HG03520 (cell line): Measurements from ENCODE around the gene BSPRY.
"Not testable (repeated sequence)": the region's sequence is repeated elsewhere in the genome, so short reads cannot be mapped to it uniquely, and the experiment has no call there.

Experiments
- ATAC-seq: cut with Tn5 transposase; IDR thresholded peaks from one replicate; pipeline ENCODE4 v1.9.1; 2021; ENCODE audit warnings: mild to moderate bottlenecking, moderate library complexity; ENCODE audit not compliant: unreplicated experiment

Gene BSPRY

DNA sequence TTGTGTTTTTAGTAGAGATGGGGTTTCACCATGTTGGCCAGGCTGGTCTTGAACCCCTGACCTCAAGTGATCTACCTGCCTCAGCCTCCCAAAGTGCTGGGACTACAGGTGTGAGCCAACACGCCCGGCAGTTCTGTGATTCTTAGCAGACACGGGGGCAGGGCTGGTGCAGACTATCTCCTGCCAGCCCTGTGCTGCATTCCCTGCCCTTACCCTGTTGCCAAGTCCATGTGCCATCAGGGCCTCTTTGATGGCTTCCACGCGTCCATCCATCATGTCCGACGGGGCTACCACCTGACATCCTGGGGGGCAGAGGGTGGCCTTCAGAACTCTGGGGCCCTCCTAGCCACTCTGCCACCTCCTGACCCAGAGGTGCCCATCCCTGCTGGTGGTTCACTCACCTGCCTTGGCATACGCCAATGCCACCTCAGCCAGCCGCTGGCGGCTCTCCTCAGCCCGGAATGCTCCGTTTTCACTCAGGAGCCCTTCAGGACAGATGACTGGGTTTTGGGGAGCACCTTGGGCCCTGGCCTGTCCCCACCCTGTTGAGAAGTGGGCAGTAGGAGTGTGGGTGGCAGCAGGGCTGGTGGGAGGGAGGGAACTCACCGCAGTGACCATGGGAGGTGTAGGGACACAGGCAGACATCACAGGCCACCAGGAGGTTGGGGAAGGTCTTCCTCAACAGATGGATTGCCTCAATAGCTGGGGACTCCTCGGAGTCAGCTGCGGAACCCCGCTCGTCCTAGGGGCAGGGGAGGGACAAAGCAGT, 41.0 kb downstream of the BSPRY start:
- ATAC-seq = no peak

DNA sequence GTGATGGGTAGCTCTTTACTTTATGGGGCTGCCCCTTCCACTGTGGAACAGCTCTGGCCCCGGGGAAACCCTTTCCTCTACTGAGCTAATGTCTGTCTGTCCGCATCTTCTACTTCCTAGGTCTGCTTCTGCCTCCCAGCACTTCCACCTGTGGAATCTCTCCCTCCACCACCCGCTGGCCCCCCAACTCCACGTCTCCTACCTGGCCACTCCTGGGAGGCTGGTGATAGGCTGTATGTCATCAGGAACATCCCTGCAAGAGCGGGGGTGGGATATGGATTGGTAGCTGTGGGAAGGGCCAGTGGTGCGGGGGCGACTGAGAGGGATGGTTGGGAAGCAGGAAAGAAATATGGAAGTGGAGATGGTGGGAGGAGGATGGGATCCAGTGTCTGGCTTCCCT, 42.6 kb downstream of the BSPRY start:
- no peak for ATAC-seq

DNA sequence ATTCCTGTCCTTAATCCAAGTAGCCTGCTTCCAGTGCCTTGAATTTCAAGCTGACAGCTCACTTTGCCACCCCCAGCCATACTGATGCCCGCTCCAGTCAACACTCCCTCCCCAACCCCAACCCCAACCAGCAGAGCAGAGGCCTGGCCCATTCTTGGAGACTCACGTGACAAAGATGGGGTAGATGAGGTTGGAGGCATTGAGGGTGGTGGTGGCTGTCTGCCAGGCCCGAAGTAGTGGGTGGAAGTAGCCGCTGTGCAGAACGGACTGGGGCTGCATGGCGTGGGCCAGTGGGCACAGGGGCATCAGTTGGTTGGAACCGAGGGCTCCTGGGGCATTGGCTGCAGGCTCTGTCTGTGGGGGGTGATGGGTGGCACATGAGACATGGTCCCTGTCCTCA, 43.9 kb downstream of the BSPRY start:
- no peak for ATAC-seq

DNA sequence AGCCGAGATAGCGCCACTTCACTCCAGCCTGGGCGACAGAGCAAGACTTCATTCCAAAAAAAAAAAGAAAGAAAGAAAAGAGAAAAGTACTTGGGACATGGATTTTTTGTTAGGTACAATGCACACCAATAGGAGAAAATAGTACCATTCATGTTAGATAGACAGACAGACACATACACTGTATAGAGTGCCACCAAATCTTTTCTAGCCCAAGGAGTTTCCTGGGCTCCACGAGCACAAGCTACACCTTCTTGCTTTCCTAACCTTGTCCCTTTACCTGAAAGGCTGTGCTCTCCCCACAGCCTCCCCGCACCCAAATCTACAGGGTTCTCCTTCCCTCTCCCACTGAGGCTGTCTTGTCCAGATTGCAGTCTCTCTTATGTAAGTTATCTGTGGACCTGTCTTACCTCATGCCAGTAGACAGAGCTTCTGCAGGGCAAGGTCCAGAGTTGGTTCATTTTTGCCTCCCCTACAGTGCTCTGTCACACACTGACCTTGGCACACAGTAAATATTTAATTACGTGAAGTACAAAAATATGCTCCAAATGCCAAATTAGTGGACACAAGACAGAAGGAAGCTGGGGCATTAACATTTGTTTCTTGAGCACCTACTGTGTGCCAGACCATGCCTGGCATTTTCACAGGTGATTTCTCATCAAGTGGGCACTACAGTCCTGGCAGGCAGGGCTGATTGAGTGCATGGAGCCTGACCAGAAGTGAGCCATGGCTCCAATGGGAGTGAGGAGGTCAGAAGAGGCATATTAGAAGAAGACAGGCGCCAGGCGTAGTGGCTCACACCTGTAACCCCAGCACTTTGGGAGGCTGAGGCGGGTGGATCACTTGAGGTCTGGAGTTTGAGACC, 45.9 kb downstream of the BSPRY start:
- no peak for ATAC-seq

DNA sequence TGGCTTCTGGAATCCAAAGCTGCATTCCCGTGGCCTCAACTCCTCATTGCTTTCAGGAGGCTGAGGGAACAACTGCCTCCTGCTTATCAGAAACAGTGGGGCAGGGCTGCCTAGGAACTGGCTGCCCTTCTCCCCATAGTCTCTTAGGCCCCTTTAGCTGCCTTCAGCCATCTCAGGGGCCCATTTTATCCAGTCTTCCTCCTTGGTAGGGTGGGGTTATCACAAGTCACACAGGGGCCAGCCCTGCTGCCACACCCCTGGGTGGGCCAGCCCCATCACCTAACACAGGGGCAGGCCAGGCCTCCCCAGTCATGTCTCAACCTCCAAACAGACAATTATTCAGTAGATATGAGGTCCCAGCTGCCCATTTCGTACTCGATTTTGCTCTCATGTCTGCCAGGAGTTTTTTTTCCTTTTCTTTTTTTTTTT, 47.9 kb downstream of the BSPRY start:
- no peak for ATAC-seq

DNA sequence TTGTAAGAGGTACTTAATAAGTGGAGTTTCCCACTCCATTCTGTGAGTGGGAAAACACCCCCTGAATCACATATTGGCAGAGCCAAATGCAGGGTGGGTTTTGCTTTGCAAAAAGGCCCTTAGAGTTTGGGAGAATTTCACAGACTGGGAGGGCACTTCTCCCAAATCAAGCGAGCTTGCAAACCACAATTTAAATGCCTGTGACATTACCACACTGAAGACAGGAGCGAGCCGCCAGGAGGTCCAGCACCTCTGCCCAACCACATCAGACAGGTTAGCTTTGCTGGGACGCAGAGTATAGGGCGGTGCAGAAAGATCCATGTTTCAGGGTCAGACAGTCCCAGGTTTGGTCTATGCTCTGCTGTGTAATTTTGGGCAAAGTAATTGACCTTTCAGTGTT, 49.5 kb downstream of the BSPRY start:
- ATAC-seq = no peak

DNA sequence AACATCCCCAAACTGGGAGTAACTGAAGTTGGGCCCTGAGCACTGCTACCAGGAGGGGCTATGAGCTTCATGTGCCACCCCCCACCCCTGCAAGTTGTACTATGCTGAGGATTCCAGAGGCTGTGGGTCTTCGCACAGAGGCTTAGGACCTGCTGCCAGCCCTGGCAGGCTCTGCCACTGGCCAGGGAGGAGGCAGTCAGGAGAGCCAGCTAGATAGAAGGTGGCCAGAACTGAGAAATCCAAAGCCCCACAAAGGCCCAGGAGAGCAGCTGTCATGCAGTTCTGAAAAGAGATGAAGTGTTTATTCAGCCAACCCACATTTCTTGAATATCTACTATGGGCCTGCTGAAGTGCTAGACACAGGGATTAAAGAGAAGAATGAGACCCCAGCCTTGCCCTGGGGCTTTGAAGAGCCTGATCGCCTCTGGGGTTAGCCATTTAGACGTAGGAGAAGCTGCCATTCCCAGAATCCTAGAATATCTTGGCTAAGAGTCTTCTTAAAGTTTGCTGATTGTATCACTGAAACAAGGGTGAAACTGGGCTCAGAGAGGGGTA, 50.4 kb downstream of the BSPRY start:
- ATAC-seq = no peak

DNA sequence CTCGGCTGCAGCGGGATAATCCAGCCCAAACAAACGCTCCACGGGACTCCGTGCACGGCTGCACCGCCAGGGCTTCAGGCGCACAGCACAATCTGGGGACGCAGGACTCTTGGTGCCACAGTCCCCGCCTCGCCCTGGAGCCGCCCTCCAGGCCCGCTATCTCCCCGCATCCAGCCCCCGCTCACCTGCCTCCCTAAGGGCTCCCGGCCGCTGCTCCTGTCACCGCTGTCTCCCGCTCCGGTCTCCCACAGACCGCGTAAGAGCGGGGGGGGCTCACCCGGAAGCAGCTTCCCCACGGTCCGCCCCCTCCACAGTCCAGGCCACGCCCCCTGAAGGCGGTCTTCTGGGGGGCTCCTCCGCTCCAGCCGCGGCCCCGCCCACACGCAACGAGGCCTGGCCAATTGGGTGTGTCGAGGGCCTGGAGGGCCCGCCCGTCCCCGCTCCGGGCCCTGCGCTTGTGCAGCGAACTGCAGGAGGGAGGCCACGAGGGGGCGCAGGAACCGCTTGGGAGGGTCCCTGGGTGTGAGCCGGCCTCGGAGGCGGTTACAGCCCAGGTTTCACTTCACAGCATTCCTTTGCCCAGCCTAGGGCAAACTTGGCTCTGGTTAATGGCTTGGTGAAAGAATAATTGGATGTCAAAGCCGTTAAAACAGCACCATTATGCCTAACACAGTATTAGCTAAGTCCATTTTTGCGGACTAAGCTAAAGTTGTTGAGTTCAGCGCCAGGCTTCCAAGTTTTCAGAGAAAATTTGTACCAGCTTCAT, 51.9 kb downstream of the BSPRY start, which contains the start of gene ALAD:
Gene ALAD, minus strand, starts transcription at position 258 of the 766 bp plus-strand sequence. CDS start 7,725 bp downstream, outside the sequence.
- ATAC-seq = peak; percentile 98

DNA sequence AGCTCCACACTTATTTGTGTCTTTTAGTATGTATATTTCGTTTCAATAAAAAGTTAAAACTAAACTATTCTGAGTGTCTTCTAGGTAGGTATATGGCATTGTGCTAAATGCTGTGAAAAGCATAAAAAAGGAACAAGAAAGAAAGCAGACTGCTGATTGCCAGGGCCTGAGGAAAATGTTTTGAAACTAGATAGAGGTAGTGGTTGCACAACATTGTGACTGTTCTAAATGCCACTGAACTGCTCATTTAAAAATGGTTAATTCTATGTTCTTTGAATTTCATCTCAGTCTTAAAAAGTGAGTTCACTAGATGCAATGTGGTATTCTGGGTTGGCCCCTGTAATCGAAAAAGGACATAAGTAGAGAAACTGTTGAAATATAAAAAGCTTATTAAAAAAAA, 54.3 kb downstream of the BSPRY start:
- no peak for ATAC-seq

DNA sequence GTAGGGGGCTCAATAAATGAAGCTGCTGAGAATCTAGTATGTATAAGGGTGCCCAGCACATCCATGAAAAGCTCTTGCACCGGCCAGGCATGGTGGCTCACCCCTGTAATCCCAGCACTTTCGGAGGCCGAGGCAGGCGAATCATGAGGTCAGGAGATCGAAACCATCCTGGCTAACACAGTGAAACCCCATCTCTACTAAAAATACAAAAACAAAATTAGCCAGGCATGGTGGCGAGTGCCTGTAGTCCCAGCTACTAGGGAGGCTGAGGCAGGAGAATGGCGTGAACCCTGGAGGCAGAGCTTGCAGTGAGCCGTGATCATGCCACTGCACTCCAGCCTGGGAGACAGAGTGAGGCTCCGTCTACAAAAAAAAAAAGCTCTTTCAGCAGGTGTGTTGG, 57.0 kb downstream of the BSPRY start:
- ATAC-seq = not testable (repeated sequence)

DNA sequence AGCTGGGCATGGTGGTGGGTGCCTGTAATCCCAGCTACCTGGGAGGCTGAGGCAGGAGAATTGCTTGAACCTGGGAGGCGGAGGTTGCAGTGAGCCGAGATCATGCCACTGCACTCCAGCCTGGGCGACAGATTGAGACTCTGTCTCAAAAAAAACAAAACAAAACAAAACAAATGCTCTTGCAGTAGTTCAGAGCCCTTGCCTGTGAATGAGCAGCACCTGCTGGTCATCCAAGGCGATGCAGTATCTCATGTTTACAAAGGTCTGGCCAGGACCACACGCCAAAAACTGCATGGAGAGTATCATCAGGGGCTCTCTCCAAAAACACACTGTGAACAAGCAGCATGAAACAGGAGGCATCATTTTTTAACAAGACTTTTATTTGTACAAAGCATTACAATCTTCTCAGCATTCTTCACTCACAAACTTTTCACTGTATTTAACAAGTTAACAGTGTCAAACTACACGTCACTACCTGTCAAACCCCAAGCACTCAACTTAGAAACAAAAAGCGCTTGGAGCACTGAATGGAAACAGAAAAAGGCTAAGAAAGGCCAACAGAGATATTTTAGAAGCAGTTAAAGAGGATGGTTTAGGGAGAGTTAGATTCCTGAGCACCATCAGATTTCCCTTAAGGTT, 57.7 kb downstream of the BSPRY start:
- ATAC-seq = not testable (repeated sequence)

DNA sequence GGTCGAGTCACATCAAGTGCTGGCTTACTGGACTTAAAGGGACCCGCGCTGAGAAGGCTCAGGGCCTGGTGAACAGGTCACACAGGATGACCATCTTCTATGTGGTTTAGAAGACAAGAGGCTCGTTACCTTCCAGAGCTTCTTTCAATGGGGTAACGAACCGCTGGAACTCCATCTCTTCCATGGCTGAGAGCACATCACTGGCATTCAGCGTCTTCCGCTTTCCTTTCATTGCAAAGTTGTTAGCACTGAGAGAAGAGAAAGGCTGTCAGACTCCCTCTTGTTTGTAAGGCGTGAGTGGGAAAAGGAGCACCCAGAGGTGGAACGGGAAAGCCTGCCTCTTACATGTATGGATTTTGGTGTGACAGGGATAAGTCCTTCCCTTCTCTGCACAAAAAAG, 60.1 kb downstream of the BSPRY start:
- no peak for ATAC-seq

DNA sequence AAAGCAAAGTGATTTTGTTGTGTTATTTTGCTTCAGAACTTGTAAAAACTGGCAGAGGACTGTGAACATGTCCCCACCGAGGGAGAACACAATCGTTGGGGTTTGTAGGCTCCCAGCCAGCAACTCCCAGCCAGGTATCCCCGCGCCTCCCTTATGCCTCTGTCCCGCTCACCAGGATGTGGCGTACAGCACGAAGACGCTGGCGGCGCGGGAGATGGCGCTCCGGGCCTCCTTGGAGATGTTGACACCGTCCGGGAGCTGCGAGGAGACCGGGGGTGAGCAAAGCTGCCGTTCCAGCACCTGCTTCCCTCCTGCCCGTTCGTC, 60.5 kb downstream of the BSPRY start:
- peak; percentile 3 for ATAC-seq

DNA sequence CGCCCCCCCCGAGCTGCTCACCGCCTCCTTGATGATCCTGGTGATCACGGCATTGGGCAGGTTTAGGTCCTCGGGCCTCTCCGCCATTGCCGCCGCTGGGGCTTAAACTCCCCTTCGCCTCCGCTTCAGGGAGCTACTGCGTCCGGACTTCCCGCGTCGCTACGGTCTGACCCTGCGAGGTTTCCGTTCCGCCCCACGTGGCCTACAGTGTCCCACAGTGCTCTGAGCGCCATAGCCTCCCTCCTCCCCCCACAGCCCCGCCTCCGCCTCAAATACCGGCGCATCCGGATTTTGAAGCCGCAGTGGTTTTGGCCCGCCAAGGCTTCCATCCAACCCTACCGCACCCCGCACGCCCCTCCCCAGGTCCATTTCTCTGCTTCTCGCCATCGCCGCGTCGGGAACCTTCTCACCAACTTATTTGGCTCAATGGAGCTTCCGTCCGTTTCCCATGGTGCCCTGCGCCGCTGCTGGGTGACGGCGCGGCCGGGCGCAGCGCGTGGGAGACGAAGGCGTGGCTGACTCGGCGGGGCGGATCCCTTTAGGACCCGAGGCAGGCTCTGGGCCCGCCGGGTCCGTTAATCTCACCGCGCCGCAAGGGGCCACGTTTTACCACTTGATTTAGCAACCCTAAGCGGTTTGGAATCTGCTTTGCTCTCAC, 61.0 kb downstream of the BSPRY start, which contains the start of the genes C9orf43 and POLE3:
Gene C9orf43, plus strand, starts transcription at position 541 of the 658 bp plus-strand sequence. CDS start 2,747 bp downstream, outside the sequence.
Gene POLE3, minus strand, starts transcription at position 469 of the 658 bp plus-strand sequence. Its CDS starts 382 bp downstream, at position 87.
- ATAC-seq = peak; percentile 87

DNA sequence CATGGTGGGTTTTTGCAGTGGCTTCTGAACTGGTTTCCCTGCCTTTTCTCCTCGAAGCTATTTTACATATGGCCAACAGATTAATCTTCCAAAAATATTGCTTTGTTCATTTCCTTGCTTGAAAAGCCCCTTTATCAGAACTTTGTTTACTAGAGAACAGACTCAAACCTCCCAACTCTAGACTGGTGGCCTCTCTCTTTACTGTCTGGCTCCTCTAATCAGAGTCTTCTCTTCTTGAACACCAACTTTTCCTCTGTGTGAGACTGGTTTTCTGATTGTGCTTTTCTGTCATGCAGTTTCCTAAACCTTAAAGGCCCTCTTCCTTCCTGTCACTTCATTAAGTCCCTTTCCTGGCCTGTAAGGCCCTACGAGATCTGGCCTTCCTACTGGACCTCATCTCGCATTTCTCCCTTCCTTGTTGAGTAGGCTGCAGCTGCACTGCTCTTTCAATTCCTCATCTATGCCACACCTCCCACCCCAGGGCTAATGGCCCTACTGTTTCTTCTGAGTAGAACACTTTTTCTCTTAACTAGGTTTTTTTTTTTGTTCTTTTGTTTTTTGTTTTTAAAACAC, 66.9 kb downstream of the BSPRY start:
- ATAC-seq = peak; percentile 91

DNA sequence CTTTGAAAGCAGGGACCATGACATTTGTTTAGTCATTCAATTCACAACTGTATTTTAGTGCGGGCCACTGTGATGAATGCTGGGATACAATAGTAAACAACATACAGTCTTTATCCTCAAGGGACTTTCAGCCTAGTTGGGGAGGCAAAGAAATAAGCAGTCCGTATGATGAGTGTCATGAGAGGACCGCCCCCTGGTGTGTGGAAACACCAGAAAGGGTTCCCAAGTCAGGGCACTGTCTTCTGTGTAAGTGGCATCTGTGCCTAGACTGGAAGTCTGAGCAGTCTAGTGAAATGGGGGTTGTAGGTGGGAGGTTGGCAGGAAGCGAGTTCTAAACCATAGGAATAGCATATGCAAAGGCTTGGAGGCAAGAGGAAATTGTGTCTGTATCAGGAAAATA, 68.0 kb downstream of the BSPRY start:
- no peak for ATAC-seq
